HepG2 (cell line): ENCODE measurements around the gene ZNF71. TPM values are rescaled to one million over a fixed set of nuclear protein-coding genes. Genes with fewer than 3 reads are reported as not detected.

ENCODE experiments used
- ELF4 ChIP-seq: sonication (generic); formaldehyde crosslinking; IDR thresholded peaks from 2 replicates; pipeline ENCODE4 v1.5.0; 2020; ENCODE audit warnings: missing genetic modification reagents, mild to moderate bottlenecking, moderate library complexity, borderline replicate concordance
- GABPA ChIP-seq, 2 experiments: IDR thresholded peaks; 2 replicates each; pipeline ENCODE4 v1.6.1; 2011 to 2016; ENCODE audit warnings: low read depth in 2 of 2, low read length in 1 of 2, missing biosample characterization in 1 of 2, missing genetic modification characterization in 1 of 2
- GATAD2A ChIP-seq: IDR thresholded peaks from 2 replicates; pipeline ENCODE4 v1.6.1; 2016
- GLI4 ChIP-seq: sonication (generic); formaldehyde crosslinking; IDR thresholded peaks from 2 replicates; pipeline ENCODE4 v1.5.1; 2020; ENCODE audit warnings: missing genetic modification reagents, mild to moderate bottlenecking, moderate library complexity, borderline replicate concordance
- HCFC1 ChIP-seq: fragments of 150-350 bp; IDR thresholded peaks from 2 replicates; pipeline ENCODE4 v1.6.1; 2014; ENCODE audit warnings: low read depth, low read length
- HDAC6 ChIP-seq: fragments of 200-600 bp; sonication (generic); IDR thresholded peaks from 2 replicates; pipeline ENCODE4 v1.7.0; 2017; ENCODE audit warnings: mild to moderate bottlenecking, antibody characterized with exemption, low read length, low read depth
- ISX ChIP-seq: sonication (generic); formaldehyde crosslinking; conservative IDR thresholded peaks from 2 replicates; pipeline ENCODE4 v1.5.0; 2020; ENCODE audit warnings: missing genetic modification reagents
- KMT2B ChIP-seq: IDR thresholded peaks from 2 replicates; pipeline ENCODE4 v1.6.1; 2016; ENCODE audit warnings: missing genetic modification reagents, missing compliant biosample characterization
- MBNL3 ChIP-seq: fragments of 250-450 bp; sonication (Bioruptor Pico); conservative IDR thresholded peaks from 2 replicates; pipeline ENCODE4 v1.8.0; 2022; ENCODE audit warnings: mild to moderate bottlenecking, inconsistent platforms
- NAIF1 ChIP-seq: sonication (generic); formaldehyde crosslinking; IDR thresholded peaks from 2 replicates; pipeline ENCODE4 v1.5.0; 2020; ENCODE audit warnings: mild to moderate bottlenecking, missing genetic modification reagents, borderline replicate concordance
- NFE2 ChIP-seq: sonication (generic); formaldehyde crosslinking; IDR thresholded peaks from 2 replicates; pipeline ENCODE4 v1.4.0; 2020; ENCODE audit warnings: missing genetic modification reagents
- TEAD2 ChIP-seq: sonication (generic); formaldehyde crosslinking; IDR thresholded peaks from 2 replicates; pipeline ENCODE4 v1.9.0; 2021; ENCODE audit warnings: missing genetic modification reagents
- ZMYM3 ChIP-seq: sonication (generic); formaldehyde crosslinking; IDR thresholded peaks from 2 replicates; pipeline ENCODE4 v1.5.1; 2020; ENCODE audit warnings: mild to moderate bottlenecking, missing genetic modification reagents
- ZNF547 ChIP-seq: sonication (generic); formaldehyde crosslinking; IDR thresholded peaks from 2 replicates; pipeline ENCODE4 v1.5.1; 2020; ENCODE audit warnings: mild to moderate bottlenecking, missing genetic modification reagents
- ZNF672 ChIP-seq: sonication (generic); formaldehyde crosslinking; IDR thresholded peaks from 2 replicates; pipeline ENCODE4 v1.8.1; 2022; ENCODE audit warnings: missing genetic modification reagents
- ZNF776 ChIP-seq: sonication (generic); formaldehyde crosslinking; IDR thresholded peaks from 2 replicates; pipeline ENCODE4 v1.4.0; 2020; ENCODE audit warnings: mild to moderate bottlenecking, missing genetic modification reagents
- ZNF816 ChIP-seq: sonication (generic); formaldehyde crosslinking; IDR thresholded peaks from 2 replicates; pipeline ENCODE4 v1.8.0; 2022; ENCODE audit warnings: missing genetic modification reagents, mild to moderate bottlenecking, borderline replicate concordance
- polyA plus RNA-seq, 8 experiments: library from polyadenylated mRNA; depleted of rRNA in 3 of 8; stranded (reverse) in 7 of 8; unstranded in 1 of 8; fragments of >200 nt; fragmentation: Illumina TruSeq in 4 of 8; extraction: Trizol in 4 of 8; gene quantifications; 2 replicates each; pipeline versions ENCODE4 v1.2.1 to v1.2.3, GENCODE V29; 2011 to 2016; ENCODE audit warnings: low read depth in 4 of 8, missing spikeins in 1 of 8, mixed read lengths in 1 of 8; ENCODE audit not compliant: insufficient read depth in 1 of 8
- total RNA-seq, 5 experiments: library from RNA; depleted of rRNA; stranded (reverse); fragments of >200 nt; fragmentation: Illumina TruSeq; extraction: Trizol; gene quantifications; 2 replicates each; pipeline ENCODE4 v1.2.3, GENCODE V29; 2016; ENCODE audit warnings: low read depth in 1 of 5
- TF ChIP-seq, protein P1 (sequence below): sonication (generic); formaldehyde crosslinking; IDR thresholded peaks from 2 replicates; pipeline ENCODE4 v1.5.0; 2020; ENCODE audit warnings: missing genetic modification reagents
- TF ChIP-seq, protein P2 (sequence below): IDR thresholded peaks from 2 replicates; pipeline ENCODE4 v1.6.1; 2016; ENCODE audit warnings: missing compliant biosample characterization, missing genetic modification reagents, borderline replicate concordance
- TF ChIP-seq, protein P3 (sequence below): sonication (generic); formaldehyde crosslinking; IDR thresholded peaks from 2 replicates; pipeline ENCODE4 v1.4.0; 2020; ENCODE audit warnings: missing genetic modification reagents, borderline replicate concordance
- TF ChIP-seq, protein P4 (sequence below): sonication (generic); formaldehyde crosslinking; IDR thresholded peaks from 2 replicates; pipeline ENCODE4 v1.4.0; 2020; ENCODE audit warnings: missing genetic modification reagents; ENCODE audit errors: not compliant biosample characterization
- TF ChIP-seq, protein P5 (sequence below): sonication (generic); formaldehyde crosslinking; IDR thresholded peaks from 2 replicates; pipeline ENCODE4 v1.4.0; 2020; ENCODE audit warnings: mild to moderate bottlenecking, missing genetic modification reagents, borderline replicate concordance

Gene ZNF71
- total and polyA plus RNA-seq, 2 of the 13 experiments (the other 11 are each of a cell fraction or from before 2014, with no cell fraction given): 2.2 to 4.4 TPM

DNA sequence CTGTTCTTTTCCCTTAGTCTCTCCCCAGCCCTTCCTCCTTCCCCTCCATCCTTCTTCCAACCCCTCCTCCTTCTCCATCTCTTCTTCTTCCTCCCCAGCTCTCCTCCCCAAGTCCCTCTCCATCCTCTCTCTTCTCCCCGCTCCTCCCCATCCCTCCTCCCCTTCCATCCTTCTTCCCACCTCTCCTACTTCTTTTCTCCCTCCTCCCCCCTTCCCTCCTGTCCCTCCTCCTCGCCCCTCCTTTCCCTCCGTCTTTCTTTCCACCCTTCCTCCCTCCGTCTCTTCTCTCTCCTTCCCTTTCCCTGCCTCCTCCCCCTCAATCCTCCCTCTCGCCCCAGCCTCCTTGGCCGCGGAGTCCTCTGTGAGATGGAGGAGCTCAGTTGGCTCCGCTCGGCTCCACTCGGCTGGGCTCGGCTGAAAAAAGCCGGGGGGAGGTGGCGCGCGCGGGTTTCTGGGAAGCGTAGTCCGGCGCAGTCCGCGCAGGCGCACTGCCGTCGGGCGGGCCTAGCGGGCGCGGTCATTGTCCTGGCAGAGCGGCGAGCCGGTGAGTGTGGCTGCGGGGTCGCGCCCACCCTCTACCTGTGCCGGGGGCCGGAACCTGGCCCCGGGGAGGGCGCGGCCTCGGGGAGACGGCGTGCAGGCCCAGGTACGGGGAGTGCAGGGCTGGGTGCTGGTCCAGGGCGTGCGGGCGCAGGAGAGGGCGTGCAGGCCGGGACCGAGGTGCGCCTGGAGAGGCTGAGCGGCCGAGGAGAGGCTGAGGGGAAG, at the start of gene ZNF71 (continued):
- TF ChIP-seq NAIF1 (CRISPR knock-in tag) (no peak), GABPA (IDR thresholded peaks at IDR 0.05; ENCODE audit: low read depth, low read length) (no peak), GABPA (CRISPR knock-in tag; IDR thresholded peaks at IDR 0.05; ENCODE audit: low read depth) (0 out of 2 replicates have a peak, but pooled peaks have one; percentile 41), HCFC1 (peak; percentile 77), ZNF816 (CRISPR knock-in tag) (no peak), HDAC6 (no peak), MBNL3 (no peak), ZNF547 (CRISPR knock-in tag) (peak; percentile 96), ELF4 (CRISPR knock-in tag) (no peak), ZMYM3 (no peak), ZNF776 (CRISPR knock-in tag) (no peak), GLI4 (peak; percentile 83; the same call in 1 of the 2 replicates), NFE2 (CRISPR knock-in tag) (no peak), ISX (CRISPR knock-in tag) (no peak), GATAD2A (CRISPR knock-in tag) (no peak), ZNF672 (CRISPR knock-in tag) (no peak), KMT2B (no peak), TEAD2 (CRISPR knock-in tag) (no peak)
- TF ChIP-seq, protein P1, sequence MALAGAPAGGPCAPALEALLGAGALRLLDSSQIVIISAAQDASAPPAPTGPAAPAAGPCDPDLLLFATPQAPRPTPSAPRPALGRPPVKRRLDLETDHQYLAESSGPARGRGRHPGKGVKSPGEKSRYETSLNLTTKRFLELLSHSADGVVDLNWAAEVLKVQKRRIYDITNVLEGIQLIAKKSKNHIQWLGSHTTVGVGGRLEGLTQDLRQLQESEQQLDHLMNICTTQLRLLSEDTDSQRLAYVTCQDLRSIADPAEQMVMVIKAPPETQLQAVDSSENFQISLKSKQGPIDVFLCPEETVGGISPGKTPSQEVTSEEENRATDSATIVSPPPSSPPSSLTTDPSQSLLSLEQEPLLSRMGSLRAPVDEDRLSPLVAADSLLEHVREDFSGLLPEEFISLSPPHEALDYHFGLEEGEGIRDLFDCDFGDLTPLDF (CRISPR knock-in tag): no peak
- TF ChIP-seq, protein P2, sequence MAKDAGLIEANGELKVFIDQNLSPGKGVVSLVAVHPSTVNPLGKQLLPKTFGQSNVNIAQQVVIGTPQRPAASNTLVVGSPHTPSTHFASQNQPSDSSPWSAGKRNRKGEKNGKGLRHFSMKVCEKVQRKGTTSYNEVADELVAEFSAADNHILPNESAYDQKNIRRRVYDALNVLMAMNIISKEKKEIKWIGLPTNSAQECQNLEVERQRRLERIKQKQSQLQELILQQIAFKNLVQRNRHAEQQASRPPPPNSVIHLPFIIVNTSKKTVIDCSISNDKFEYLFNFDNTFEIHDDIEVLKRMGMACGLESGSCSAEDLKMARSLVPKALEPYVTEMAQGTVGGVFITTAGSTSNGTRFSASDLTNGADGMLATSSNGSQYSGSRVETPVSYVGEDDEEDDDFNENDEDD (CRISPR knock-in tag): peak; percentile 25; the same call in 1 of the 2 replicates
- TF ChIP-seq, protein P3, sequence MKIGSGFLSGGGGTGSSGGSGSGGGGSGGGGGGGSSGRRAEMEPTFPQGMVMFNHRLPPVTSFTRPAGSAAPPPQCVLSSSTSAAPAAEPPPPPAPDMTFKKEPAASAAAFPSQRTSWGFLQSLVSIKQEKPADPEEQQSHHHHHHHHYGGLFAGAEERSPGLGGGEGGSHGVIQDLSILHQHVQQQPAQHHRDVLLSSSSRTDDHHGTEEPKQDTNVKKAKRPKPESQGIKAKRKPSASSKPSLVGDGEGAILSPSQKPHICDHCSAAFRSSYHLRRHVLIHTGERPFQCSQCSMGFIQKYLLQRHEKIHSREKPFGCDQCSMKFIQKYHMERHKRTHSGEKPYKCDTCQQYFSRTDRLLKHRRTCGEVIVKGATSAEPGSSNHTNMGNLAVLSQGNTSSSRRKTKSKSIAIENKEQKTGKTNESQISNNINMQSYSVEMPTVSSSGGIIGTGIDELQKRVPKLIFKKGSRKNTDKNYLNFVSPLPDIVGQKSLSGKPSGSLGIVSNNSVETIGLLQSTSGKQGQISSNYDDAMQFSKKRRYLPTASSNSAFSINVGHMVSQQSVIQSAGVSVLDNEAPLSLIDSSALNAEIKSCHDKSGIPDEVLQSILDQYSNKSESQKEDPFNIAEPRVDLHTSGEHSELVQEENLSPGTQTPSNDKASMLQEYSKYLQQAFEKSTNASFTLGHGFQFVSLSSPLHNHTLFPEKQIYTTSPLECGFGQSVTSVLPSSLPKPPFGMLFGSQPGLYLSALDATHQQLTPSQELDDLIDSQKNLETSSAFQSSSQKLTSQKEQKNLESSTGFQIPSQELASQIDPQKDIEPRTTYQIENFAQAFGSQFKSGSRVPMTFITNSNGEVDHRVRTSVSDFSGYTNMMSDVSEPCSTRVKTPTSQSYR (CRISPR knock-in tag): no peak
- TF ChIP-seq, protein P4, sequence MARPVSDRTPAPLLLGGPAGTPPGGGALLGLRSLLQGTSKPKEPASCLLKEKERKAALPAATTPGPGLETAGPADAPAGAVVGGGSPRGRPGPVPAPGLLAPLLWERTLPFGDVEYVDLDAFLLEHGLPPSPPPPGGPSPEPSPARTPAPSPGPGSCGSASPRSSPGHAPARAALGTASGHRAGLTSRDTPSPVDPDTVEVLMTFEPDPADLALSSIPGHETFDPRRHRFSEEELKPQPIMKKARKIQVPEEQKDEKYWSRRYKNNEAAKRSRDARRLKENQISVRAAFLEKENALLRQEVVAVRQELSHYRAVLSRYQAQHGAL (CRISPR knock-in tag): peak; percentile 86
- TF ChIP-seq, protein P5, sequence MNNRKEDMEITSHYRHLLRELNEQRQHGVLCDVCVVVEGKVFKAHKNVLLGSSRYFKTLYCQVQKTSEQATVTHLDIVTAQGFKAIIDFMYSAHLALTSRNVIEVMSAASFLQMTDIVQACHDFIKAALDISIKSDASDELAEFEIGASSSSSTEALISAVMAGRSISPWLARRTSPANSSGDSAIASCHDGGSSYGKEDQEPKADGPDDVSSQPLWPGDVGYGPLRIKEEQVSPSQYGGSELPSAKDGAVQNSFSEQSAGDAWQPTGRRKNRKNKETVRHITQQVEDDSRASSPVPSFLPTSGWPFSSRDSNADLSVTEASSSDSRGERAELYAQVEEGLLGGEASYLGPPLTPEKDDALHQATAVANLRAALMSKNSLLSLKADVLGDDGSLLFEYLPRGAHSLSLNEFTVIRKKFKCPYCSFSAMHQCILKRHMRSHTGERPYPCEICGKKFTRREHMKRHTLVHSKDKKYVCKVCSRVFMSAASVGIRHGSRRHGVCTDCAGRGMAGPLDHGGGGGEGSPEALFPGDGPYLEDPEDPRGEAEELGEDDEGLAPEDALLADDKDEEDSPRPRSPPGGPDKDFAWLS: no peak
